ENCODE measurements around the gene ATP13A2.
A peak's percentile ranks its signal among the peaks of the same experiment; 100 is the strongest.

Gene ATP13A2

GRCh38 chr1:17059391-17060305 is 47.9 kb upstream of the ATP13A2 start:
- no peak for TF ChIP-seq CREB1 (IDR thresholded peaks at IDR 0.05; ENCODE audit: low read depth)
- 0 out of 2 replicates have a peak, but pooled peaks have one; percentile 52 for TF ChIP-seq YY1 (IDR thresholded peaks at IDR 0.05; ENCODE audit: low read depth)
- TF ChIP-seq ZBTB7A (IDR thresholded peaks at IDR 0.05; ENCODE audit: low read depth), result no peak
- TF ChIP-seq RAD21 (IDR thresholded peaks at IDR 0.05; ENCODE audit: low read depth), result peak; percentile 97
- no peak for TF ChIP-seq NFIC (IDR thresholded peaks at IDR 0.05)

- TF ChIP-seq FOXM1 (IDR thresholded peaks at IDR 0.05; ENCODE audit: borderline replicate concordance, low read depth), result no peak
- no peak for TF ChIP-seq EGR1 (IDR thresholded peaks at IDR 0.05)
- TF ChIP-seq EP300 (IDR thresholded peaks at IDR 0.05; ENCODE audit: borderline replicate concordance), result no peak
- TF ChIP-seq REST (IDR thresholded peaks at IDR 0.05; ENCODE audit: low read depth), result no peak
- no peak for TF ChIP-seq CEBPB (IDR thresholded peaks at IDR 0.05)
- TF ChIP-seq RAD21 (IDR thresholded peaks at IDR 0.05; ENCODE audit: low read depth), result no peak
- TF ChIP-seq ZBTB7A (IDR thresholded peaks at IDR 0.05; ENCODE audit: low read depth), result no peak
- TF ChIP-seq YY1 (IDR thresholded peaks at IDR 0.05; ENCODE audit: low read depth), result no peak
- no peak for TF ChIP-seq NFIC (IDR thresholded peaks at IDR 0.05)
- no peak for TF ChIP-seq CREB1 (IDR thresholded peaks at IDR 0.05; ENCODE audit: low read depth)
- TF ChIP-seq MAX (IDR thresholded peaks at IDR 0.05), result no peak
These were observed 44.8 kb upstream of the ATP13A2 start for GRCh38 chr1:17056551-17056950.

- TF ChIP-seq TAF1 (IDR thresholded peaks at IDR 0.05; ENCODE audit: low read depth) (no peak), EP300 (IDR thresholded peaks at IDR 0.05; ENCODE audit: borderline replicate concordance) (no peak)
These were observed 44.1 kb upstream of the ATP13A2 start for GRCh38 chr1:17055801-17056200.

- TF ChIP-seq USF1 (IDR thresholded peaks at IDR 0.05) (peak; percentile 76), REST (IDR thresholded peaks at IDR 0.05; ENCODE audit: low read depth) (no peak), CEBPB (IDR thresholded peaks at IDR 0.05) (no peak), EP300 (IDR thresholded peaks at IDR 0.05; ENCODE audit: borderline replicate concordance) (no peak), TAF1 (IDR thresholded peaks at IDR 0.05; ENCODE audit: low read depth) (peak; percentile 89), CREB1 (IDR thresholded peaks at IDR 0.05; ENCODE audit: low read depth) (peak; percentile 47), YY1 (IDR thresholded peaks at IDR 0.05; ENCODE audit: low read depth) (peak; percentile 96), RAD21 (IDR thresholded peaks at IDR 0.05; ENCODE audit: low read depth) (no peak), ZBTB7A (IDR thresholded peaks at IDR 0.05; ENCODE audit: low read depth) (no peak), TCF12 (IDR thresholded peaks at IDR 0.05; ENCODE audit: low read depth) (no peak), FOXM1 (IDR thresholded peaks at IDR 0.05; ENCODE audit: borderline replicate concordance, low read depth) (no peak), TEAD4 (IDR thresholded peaks at IDR 0.05) (no peak), NFIC (IDR thresholded peaks at IDR 0.05) (no peak), EGR1 (IDR thresholded peaks at IDR 0.05) (peak; percentile 56; the same call in 1 of the 2 replicates), MAX (IDR thresholded peaks at IDR 0.05) (peak; percentile 45; the same call in 1 of the 2 replicates)
These were observed 42.1 kb upstream of the ATP13A2 start, which contains the start of gene SDHB for GRCh38 chr1:17053685-17054410. Gene SDHB (minus strand): TSS chr1:17054032. CDS start chr1:17054019, 13 bp downstream.

- TF ChIP-seq MAX (IDR thresholded peaks at IDR 0.05) (no peak), USF1 (IDR thresholded peaks at IDR 0.05) (peak; percentile 14; the same call in 1 of the 2 replicates)
These were observed 41.5 kb upstream of the ATP13A2 start for GRCh38 chr1:17053086-17053684.
